ENCODE measurements around the gene MIDN.

Gene MIDN

GRCh38 chr19:1269478-1270212 is 21.3 kb downstream of the MIDN start:
- peak; percentile 82 for DNase-seq (ENCODE audit: low spot score)

GRCh38 chr19:1270213-1270853 is 21.9 kb downstream of the MIDN start:
- no peak for FAIRE-seq
- DNase-seq (ENCODE audit: low spot score) = no peak

More at GRCh38 chr19:1269478-1270212, 21.3 kb downstream of the MIDN start:
- peak; percentile 10 for FAIRE-seq

- no peak for FAIRE-seq
- no peak for DNase-seq (ENCODE audit: low spot score)
Measured at GRCh38 chr19:1270854-1271527, 22.6 kb downstream of the MIDN start.

GRCh38 chr19:1271528-1272422 is 23.4 kb downstream of the MIDN start:
- DNase-seq (ENCODE audit: low spot score) = no peak
- FAIRE-seq = no peak

- DNase-seq (ENCODE audit: low spot score) (no peak), FAIRE-seq (no peak)
Measured at GRCh38 chr19:1272423-1273262, 24.3 kb downstream of the MIDN start.

GRCh38 chr19:1273263-1274041 is 25.1 kb downstream of the MIDN start:
- DNase-seq (ENCODE audit: low spot score) (no peak), FAIRE-seq (no peak)

- no peak for FAIRE-seq
- DNase-seq (ENCODE audit: low spot score) = no peak
Measured at GRCh38 chr19:1274081-1274851, 25.9 kb downstream of the MIDN start.

- DNase-seq (ENCODE audit: low spot score) = no peak
- FAIRE-seq = no peak
Measured at GRCh38 chr19:1274852-1275259, 26.5 kb downstream of the MIDN start.

- peak; percentile 95 for DNase-seq (ENCODE audit: low spot score)
- no peak for FAIRE-seq
Measured at GRCh38 chr19:1275260-1275975, 27.0 kb downstream of the MIDN start, which contains the start of gene FAM174C. Gene FAM174C, plus strand, starts transcription at chr19:1275530. Its CDS starts 20 bp downstream, at chr19:1275550.

- FAIRE-seq = no peak
- no peak for DNase-seq (ENCODE audit: low spot score)
Measured at GRCh38 chr19:1275976-1276627, 27.7 kb downstream of the MIDN start.

- DNase-seq (ENCODE audit: low spot score) (no peak), FAIRE-seq (no peak)
Measured at GRCh38 chr19:1276628-1277022, 28.2 kb downstream of the MIDN start.

GRCh38 chr19:1277061-1277460 is 28.7 kb downstream of the MIDN start:
- no peak for FAIRE-seq

GRCh38 chr19:1278074-1278473 is 29.7 kb downstream of the MIDN start:
- FAIRE-seq = no peak
- no peak for DNase-seq (ENCODE audit: low spot score)

More at GRCh38 chr19:1277061-1277460, 28.7 kb downstream of the MIDN start:
- no peak for DNase-seq (ENCODE audit: low spot score)

GRCh38 chr19:1278713-1279660 is 30.6 kb downstream of the MIDN start:
- no peak for DNase-seq (ENCODE audit: low spot score)
- FAIRE-seq = no peak

GRCh38 chr19:1279782-1280341 is 31.5 kb downstream of the MIDN start:
- no peak for FAIRE-seq
- DNase-seq (ENCODE audit: low spot score) = peak; percentile 73

All from RCC 7860 (cell line).